A549 (cell line): ENCODE data around the gene AGFG1. TPM values are rescaled to one million over a fixed set of nuclear protein-coding genes. Genes with fewer than 3 reads are reported as not detected.

ENCODE experiments used
- ATAC-seq, 2 experiments: fragments of 200-7000 bp in 1 of 2; fragments of >200 bp in 1 of 2; cut with Nextera tagmentation in 1 of 2; cut with Tn5 transposase in 1 of 2; 3 replicates each; pipeline versions ENCODE4 v1.8.0 to v1.9.1; 2018 to 2020; ENCODE audit warnings: mild to moderate bottlenecking in 1 of 2, moderate library complexity in 1 of 2
- CTCF ChIA-PET: fragments of 300-600 bp; sonication (Branson Sonifier 250); formaldehyde crosslinking; extraction: SDS; loops from one replicate; lab custom pipeline; 2021; ENCODE audit warnings: antibody characterized with exemption, inconsistent platforms; lab: Yijun Ruan, JAX
- POLR2A ChIA-PET: fragments of 350-600 bp; formaldehyde crosslinking; extraction: SDS; loops from one replicate; lab custom pipeline; 2021; ENCODE audit warnings: antibody characterized with exemption, inconsistent platforms; lab: Yijun Ruan, JAX
- DNase-seq, 2 experiments: peaks; one replicate each; pipeline versions ENCODE4 v3.0.0 to v3.0.0-alpha.2; 2011 to 2016; ENCODE audit warnings: low read depth in 1 of 2, low spot score in 1 of 2
- FAIRE-seq: peaks from 2 replicates; lab custom pipeline; 2011; peaks lifted over from hg19 to GRCh38; lab: Jason Lieb, UNC
- H3K27ac ChIP-seq, 2 experiments: fragments of >200 bp; sonication (Bioruptor Twin); formaldehyde crosslinking; 3 replicates each; pipeline ENCODE4 v1.5.1; 2016 to 2017
- H3K4me1 ChIP-seq: fragments of >200 bp; sonication (Bioruptor Twin); formaldehyde crosslinking; 3 replicates; pipeline ENCODE4 v1.6.1; 2016
- H3K4me2 ChIP-seq: fragments of >200 bp; sonication (Bioruptor Twin); formaldehyde crosslinking; 3 replicates; pipeline ENCODE4 v1.6.1; 2016
- H3K4me3 ChIP-seq: fragments of >200 bp; sonication (Bioruptor Twin); formaldehyde crosslinking; 3 replicates; pipeline ENCODE4 v1.5.1; 2016
- H3K9me3 ChIP-seq: fragments of >200 bp; sonication (Bioruptor Twin); formaldehyde crosslinking; 3 replicates; pipeline ENCODE4 v1.6.1; 2016
- BHLHE40 ChIP-seq: IDR thresholded peaks from 2 replicates; pipeline ENCODE4 v1.6.1; 2012; ENCODE audit warnings: low read depth, low read length, inconsistent platforms
- CBX2 ChIP-seq: fragments of 200-600 bp; sonication (generic); IDR thresholded peaks from 2 replicates; pipeline ENCODE4 v1.6.1; 2016; ENCODE audit warnings: low read depth, mild to moderate bottlenecking, borderline replicate concordance
- CEBPB ChIP-seq, 2 experiments: fragments of >200 bp in 1 of 2; sonication (Bioruptor Twin) in 1 of 2; formaldehyde crosslinking in 1 of 2; IDR thresholded peaks; 2 replicates each; pipeline ENCODE4 v1.6.1; 2012 to 2016
- CHD2 ChIP-seq: fragments of 150-350 bp; IDR thresholded peaks from 2 replicates; pipeline ENCODE4 v1.6.1; 2014; ENCODE audit warnings: low read length; ENCODE audit not compliant: partially characterized antibody
- CHD4 ChIP-seq: fragments of 200-600 bp; sonication (generic); IDR thresholded peaks from 2 replicates; pipeline ENCODE4 v1.6.1; 2016; ENCODE audit warnings: antibody characterized with exemption, mild to moderate bottlenecking, borderline replicate concordance
- EHMT2 ChIP-seq: fragments of 200-600 bp; sonication (generic); IDR thresholded peaks from 2 replicates; pipeline ENCODE4 v1.6.1; 2016; ENCODE audit warnings: antibody characterized with exemption, low read depth, mild to moderate bottlenecking, moderate library complexity
- EP300 ChIP-seq, 2 experiments: fragments of >200 bp; sonication (Bioruptor Twin); formaldehyde crosslinking; IDR thresholded peaks; 2 replicates in 1 of 2; 3 replicates in 1 of 2; pipeline ENCODE4 v1.6.1; 2016 to 2017
- ESRRA ChIP-seq: fragments of 150-350 bp; IDR thresholded peaks from 2 replicates; pipeline ENCODE4 v1.6.1; 2014; ENCODE audit warnings: mild to moderate bottlenecking, low read length, borderline replicate concordance
- HEYL ChIP-seq: fragments of 250-450 bp; sonication (Bioruptor Pico); IDR thresholded peaks from 2 replicates; pipeline ENCODE4 v1.8.0; 2021; ENCODE audit warnings: mild to moderate bottlenecking, moderate library complexity
- HOXB13 ChIP-seq: fragments of 250-450 bp; sonication (Bioruptor Pico); IDR thresholded peaks from 2 replicates; pipeline ENCODE4 v1.5.0; 2020; ENCODE audit warnings: low read depth, mild to moderate bottlenecking, moderate library complexity
- KDM5A ChIP-seq: fragments of 200-600 bp; sonication (generic); IDR thresholded peaks from 2 replicates; pipeline ENCODE4 v1.6.1; 2016; ENCODE audit warnings: antibody characterized with exemption, mild to moderate bottlenecking
- MYC ChIP-seq: IDR thresholded peaks from 2 replicates; pipeline ENCODE4 v1.6.1; 2012; ENCODE audit warnings: mild to moderate bottlenecking, inconsistent platforms, low read length, improper control_type of control experiment, borderline replicate concordance
- NR3C1 ChIP-seq: fragments of >200 bp; sonication (Bioruptor Twin); formaldehyde crosslinking; IDR thresholded peaks from 3 replicates; pipeline ENCODE4 v1.6.1; 2017
- RARB ChIP-seq: fragments of 250-450 bp; sonication (Bioruptor Pico); IDR thresholded peaks from 2 replicates; pipeline ENCODE4 v1.8.0; 2021; ENCODE audit warnings: mild to moderate bottlenecking, moderate library complexity
- RFX5 ChIP-seq: fragments of 450-650 bp; IDR thresholded peaks from 2 replicates; pipeline ENCODE4 v1.7.1; 2014; ENCODE audit warnings: antibody characterized with exemption, mild to moderate bottlenecking, moderate library complexity
- SREBF2 ChIP-seq: fragments of 450-650 bp; IDR thresholded peaks from 2 replicates; pipeline ENCODE4 v1.6.1; 2014; ENCODE audit warnings: mild to moderate bottlenecking, moderate library complexity
- ZFP36 ChIP-seq: fragments of 450-650 bp; IDR thresholded peaks from 2 replicates; pipeline ENCODE4 v1.6.1; 2014; ENCODE audit warnings: borderline replicate concordance; ENCODE audit not compliant: partially characterized antibody
- WGBS: methylation state at CpG from one replicate; pipeline ENCODE4 v1.1.6; 2017; ENCODE audit errors: missing lambda C conversion rate; 5-methylcytosine and 5-hydroxymethylcytosine counted together
- polyA plus RNA-seq, 4 experiments: library from polyadenylated mRNA; depleted of rRNA in 3 of 4; stranded (reverse); fragments of >200 nt; fragmentation: RNase III in 1 of 4; extraction: RNeasy Plus Mini Kit Qiagen cat#74134 plus additional on column Dnase treatment in 1 of 4; gene quantifications; 2 replicates in 3 of 4; 3 replicates in 1 of 4; pipeline ENCODE4 v1.2.3, GENCODE V29; 2011 to 2017
- TF ChIP-seq, protein P1 (sequence below): IDR thresholded peaks from 2 replicates; pipeline ENCODE4 v1.6.1; 2012
- TF ChIP-seq, protein P2 (sequence below): IDR thresholded peaks from 2 replicates; pipeline ENCODE4 v1.6.1; 2012; ENCODE audit warnings: low read depth, borderline replicate concordance
- TF ChIP-seq, protein P3 (sequence below): IDR thresholded peaks from 2 replicates; pipeline ENCODE4 v1.6.1; 2012
- TF ChIP-seq, protein P4 (sequence below): fragments of 450-650 bp; IDR thresholded peaks from 2 replicates; pipeline ENCODE4 v1.6.1; 2014; ENCODE audit warnings: antibody characterized with exemption

The AGFG1 gene
- polyA plus RNA-seq, 2 of the 4 experiments (the other 2 are of a cell fraction) = 96.9 to 384 TPM

DNA sequence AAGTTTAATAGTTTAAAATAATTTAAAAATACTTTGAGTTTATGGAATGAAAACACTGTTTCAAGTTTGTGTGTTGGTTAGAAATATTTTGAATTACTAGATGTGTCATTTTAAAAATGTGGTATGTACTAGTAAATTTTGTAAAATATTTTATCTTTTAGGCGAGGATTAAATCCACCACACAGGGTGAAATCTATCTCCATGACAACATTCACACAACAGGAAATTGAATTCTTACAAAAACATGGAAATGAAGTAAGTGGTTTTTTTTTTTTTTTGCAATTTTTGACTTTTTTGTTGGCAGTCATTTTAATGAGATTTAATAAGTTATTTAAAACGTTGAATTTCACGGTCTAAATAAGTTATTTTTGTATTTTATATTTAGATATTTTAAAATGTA, 19.4 kb downstream of the AGFG1 start:
- CTCF ChIA-PET = interaction anchor here (0.9 to 1.6 kb wide), 2 partner anchors 11 to 85 kb away, joined by 4 to 9 read pairs; no protein-coding TSS in a partner anchor
- ATAC-seq (no peak), FAIRE-seq (no peak), DNase-seq (no peak)
- TF ChIP-seq CHD4 (no peak), ESRRA (no peak), BHLHE40 (no peak), NR3C1 (no peak), CBX2 (no peak), RARB (no peak), CEBPB (IDR thresholded peaks at IDR 0.05) (no peak), EP300 (IDR thresholded peaks at IDR 0.05) (no peak)
- TF ChIP-seq, protein P1, sequence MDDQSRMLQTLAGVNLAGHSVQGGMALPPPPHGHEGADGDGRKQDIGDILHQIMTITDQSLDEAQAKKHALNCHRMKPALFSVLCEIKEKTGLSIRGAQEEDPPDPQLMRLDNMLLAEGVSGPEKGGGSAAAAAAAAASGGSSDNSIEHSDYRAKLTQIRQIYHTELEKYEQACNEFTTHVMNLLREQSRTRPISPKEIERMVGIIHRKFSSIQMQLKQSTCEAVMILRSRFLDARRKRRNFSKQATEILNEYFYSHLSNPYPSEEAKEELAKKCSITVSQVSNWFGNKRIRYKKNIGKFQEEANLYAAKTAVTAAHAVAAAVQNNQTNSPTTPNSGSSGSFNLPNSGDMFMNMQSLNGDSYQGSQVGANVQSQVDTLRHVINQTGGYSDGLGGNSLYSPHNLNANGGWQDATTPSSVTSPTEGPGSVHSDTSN = no peak
- peaks cover 4% of the 10 kb centered on the region; the same call in 1 of the 3 replicates for H3K9me3 ChIP-seq
- peak overlapping the region; percentile 26 for H3K4me2 ChIP-seq
- H3K4me3 ChIP-seq = no peak overlapping the region
- POLR2A ChIA-PET = no interaction called here
- H3K27ac ChIP-seq = no peak overlapping the region
- 69% methylated on average over 3 of the region's 3 CpGs for WGBS
- H3K4me1 ChIP-seq = peaks cover 73% of the 10 kb centered on the region

DNA sequence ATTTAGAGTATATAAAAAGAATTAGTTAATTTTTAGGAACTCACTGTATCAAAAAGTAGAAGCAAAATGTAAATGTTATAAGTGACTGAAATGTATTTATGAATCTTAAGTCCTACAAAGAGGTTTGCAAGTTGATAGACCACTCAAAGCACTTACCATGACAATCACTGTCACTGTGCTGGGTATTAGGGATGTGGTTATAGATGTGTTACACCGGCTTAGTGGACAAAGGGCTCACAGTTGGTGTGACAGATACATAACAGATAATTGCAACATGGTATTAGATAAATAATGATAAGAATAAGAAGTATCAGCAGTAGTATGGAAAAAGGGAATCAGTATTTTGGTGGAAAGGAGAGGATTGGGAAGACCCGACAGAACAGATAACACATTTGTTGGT, 21.6 kb downstream of the AGFG1 start:
- CTCF ChIA-PET = interaction anchor here (1.7 kb wide), 1 partner anchor 87 kb away, joined by 6 read pairs; no protein-coding TSS in a partner anchor

DNA sequence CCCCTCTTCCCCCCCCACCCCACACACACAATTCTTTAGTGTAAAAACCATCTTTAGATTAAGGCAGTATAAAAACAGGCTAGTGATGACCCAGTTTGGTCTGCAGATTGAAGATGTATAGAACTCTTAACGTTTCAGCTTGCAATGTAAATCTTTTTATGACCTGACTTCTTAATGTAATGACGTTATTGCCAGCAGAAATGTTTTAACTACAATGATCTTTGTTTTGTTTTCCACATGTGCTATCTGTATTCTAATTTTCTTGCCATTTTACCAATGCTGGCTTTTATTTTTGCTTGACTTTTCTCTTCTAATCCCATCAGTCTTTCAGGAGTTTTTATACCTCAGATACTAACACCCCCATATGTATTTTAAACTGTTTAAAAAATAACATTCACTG, 25.2 kb downstream of the AGFG1 start:
- ChIA-PET POLR2A (no interaction called here), CTCF (no interaction called here)
- no peak for FAIRE-seq
- ATAC-seq = no peak
- H3K4me2 ChIP-seq = no peak overlapping the region
- TF ChIP-seq SREBF2 (no peak), MYC (no peak), ZFP36 (no peak), CHD2 (no peak)
- TF ChIP-seq, protein P2, sequence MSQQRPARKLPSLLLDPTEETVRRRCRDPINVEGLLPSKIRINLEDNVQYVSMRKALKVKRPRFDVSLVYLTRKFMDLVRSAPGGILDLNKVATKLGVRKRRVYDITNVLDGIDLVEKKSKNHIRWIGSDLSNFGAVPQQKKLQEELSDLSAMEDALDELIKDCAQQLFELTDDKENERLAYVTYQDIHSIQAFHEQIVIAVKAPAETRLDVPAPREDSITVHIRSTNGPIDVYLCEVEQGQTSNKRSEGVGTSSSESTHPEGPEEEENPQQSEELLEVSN = no peak
- TF ChIP-seq, protein P3, sequence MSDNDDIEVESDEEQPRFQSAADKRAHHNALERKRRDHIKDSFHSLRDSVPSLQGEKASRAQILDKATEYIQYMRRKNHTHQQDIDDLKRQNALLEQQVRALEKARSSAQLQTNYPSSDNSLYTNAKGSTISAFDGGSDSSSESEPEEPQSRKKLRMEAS = no peak
- TF ChIP-seq, protein P4, sequence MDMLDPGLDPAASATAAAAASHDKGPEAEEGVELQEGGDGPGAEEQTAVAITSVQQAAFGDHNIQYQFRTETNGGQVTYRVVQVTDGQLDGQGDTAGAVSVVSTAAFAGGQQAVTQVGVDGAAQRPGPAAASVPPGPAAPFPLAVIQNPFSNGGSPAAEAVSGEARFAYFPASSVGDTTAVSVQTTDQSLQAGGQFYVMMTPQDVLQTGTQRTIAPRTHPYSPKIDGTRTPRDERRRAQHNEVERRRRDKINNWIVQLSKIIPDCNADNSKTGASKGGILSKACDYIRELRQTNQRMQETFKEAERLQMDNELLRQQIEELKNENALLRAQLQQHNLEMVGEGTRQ = no peak
- H3K9me3 ChIP-seq = no peaks in the 10 kb centered on the region
- no peak for DNase-seq
- H3K27ac ChIP-seq = no peak overlapping the region
- WGBS = 37% methylated on average over 2 of the region's 2 CpGs
- no peak overlapping the region for H3K4me3 ChIP-seq
- peaks cover 79% of the 10 kb centered on the region for H3K4me1 ChIP-seq

More for the DNA sequence above, 21.6 kb downstream of the AGFG1 start:
- 86% methylated on average over 2 of the region's 2 CpGs for WGBS
- H3K27ac ChIP-seq = no peak overlapping the region
- no peak for ATAC-seq
- no peak for DNase-seq
- H3K4me3 ChIP-seq = no peak overlapping the region
- peaks cover 88% of the 10 kb centered on the region for H3K4me1 ChIP-seq
- POLR2A ChIA-PET = no interaction called here
- no peak for FAIRE-seq
- TF ChIP-seq HOXB13 (no peak), EP300 (IDR thresholded peaks at IDR 0.05) (no peak), RFX5 (no peak), HEYL (CRISPR knock-in tag) (no peak), KDM5A (no peak), EHMT2 (no peak)
- no peak overlapping the region for H3K4me2 ChIP-seq
- H3K9me3 ChIP-seq = no peaks in the 10 kb centered on the region
